HG03175 (cell line): ENCODE data around the gene CYYR1.
"Not testable (repeated sequence)": the region's sequence is repeated elsewhere in the genome, so short reads cannot be mapped to it uniquely, and the experiment has no call there.

Experiments used
- ATAC-seq: cut with Tn5 transposase; IDR thresholded peaks from one replicate; pipeline ENCODE4 v1.9.1; 2021; ENCODE audit warnings: mild to moderate bottlenecking, moderate library complexity; ENCODE audit not compliant: unreplicated experiment

Gene CYYR1

GRCh38 chr21:26495283-26495849, 77.7 kb downstream of the CYYR1 start:
- no peak for ATAC-seq

- no peak for ATAC-seq
These were observed 81.4 kb downstream of the CYYR1 start for GRCh38 chr21:26491663-26492062.

GRCh38 chr21:26490771-26491170, 82.3 kb downstream of the CYYR1 start:
- ATAC-seq = no peak

GRCh38 chr21:26489781-26490180, 83.3 kb downstream of the CYYR1 start:
- no peak for ATAC-seq

- ATAC-seq = no peak
These were observed 85.1 kb downstream of the CYYR1 start for GRCh38 chr21:26487981-26488480.

- no peak for ATAC-seq
These were observed 99.6 kb downstream of the CYYR1 start for GRCh38 chr21:26473471-26473870.

GRCh38 chr21:26471099-26471471, 102.0 kb downstream of the CYYR1 start:
- ATAC-seq = no peak

GRCh38 chr21:26470351-26471098, 102.6 kb downstream of the CYYR1 start:
- no peak for ATAC-seq

- ATAC-seq = no peak
These were observed 103.3 kb downstream of the CYYR1 start for GRCh38 chr21:26469789-26470188.

GRCh38 chr21:26465916-26466315, 107.2 kb downstream of the CYYR1 start:
- no peak for ATAC-seq

- ATAC-seq = no peak
These were observed 111.6 kb downstream of the CYYR1 start for GRCh38 chr21:26461500-26461899.

- ATAC-seq = no peak
These were observed 112.5 kb downstream of the CYYR1 start for GRCh38 chr21:26460621-26461020.

GRCh38 chr21:26458854-26459253, 114.2 kb downstream of the CYYR1 start:
- not testable (repeated sequence) for ATAC-seq

GRCh38 chr21:26457817-26458216, 115.3 kb downstream of the CYYR1 start:
- no peak for ATAC-seq

- ATAC-seq = no peak
These were observed 119.8 kb downstream of the CYYR1 start for GRCh38 chr21:26453267-26453666.

GRCh38 chr21:26451081-26451740, 121.9 kb downstream of the CYYR1 start:
- ATAC-seq = no peak

GRCh38 chr21:26449161-26449560, 123.9 kb downstream of the CYYR1 start:
- ATAC-seq = no peak

GRCh38 chr21:26448751-26449150, 124.3 kb downstream of the CYYR1 start:
- no peak for ATAC-seq

- no peak for ATAC-seq
These were observed 125.1 kb downstream of the CYYR1 start for GRCh38 chr21:26447932-26448475.

GRCh38 chr21:26445440-26445839, 127.6 kb downstream of the CYYR1 start:
- no peak for ATAC-seq

GRCh38 chr21:26444646-26445045, 128.4 kb downstream of the CYYR1 start:
- ATAC-seq = no peak

- ATAC-seq = no peak
These were observed 129.2 kb downstream of the CYYR1 start for GRCh38 chr21:26443867-26444266.
